Lower leg skin (tissue), 3 donors: ENCODE measurements around the gene CNDP2.

ENCODE experiments used
- POLR2A ChIP-seq, 2 donors: fragments of 450-650 bp; IDR thresholded peaks; one replicate each; pipeline ENCODE4 v1.6.1; 2016 to 2017; ENCODE audit warnings: antibody characterized with exemption in 2 of 2, mild to moderate bottlenecking in 1 of 2, moderate library complexity in 1 of 2
- TF ChIP-seq, protein P1 (sequence below), 3 donors: fragments of 450-650 bp; IDR thresholded peaks; one replicate each; pipeline ENCODE4 v1.5.1; 2016; ENCODE audit warnings: antibody characterized with exemption in 3 of 3, mild to moderate bottlenecking in 3 of 3, moderate library complexity in 2 of 3

DNA sequence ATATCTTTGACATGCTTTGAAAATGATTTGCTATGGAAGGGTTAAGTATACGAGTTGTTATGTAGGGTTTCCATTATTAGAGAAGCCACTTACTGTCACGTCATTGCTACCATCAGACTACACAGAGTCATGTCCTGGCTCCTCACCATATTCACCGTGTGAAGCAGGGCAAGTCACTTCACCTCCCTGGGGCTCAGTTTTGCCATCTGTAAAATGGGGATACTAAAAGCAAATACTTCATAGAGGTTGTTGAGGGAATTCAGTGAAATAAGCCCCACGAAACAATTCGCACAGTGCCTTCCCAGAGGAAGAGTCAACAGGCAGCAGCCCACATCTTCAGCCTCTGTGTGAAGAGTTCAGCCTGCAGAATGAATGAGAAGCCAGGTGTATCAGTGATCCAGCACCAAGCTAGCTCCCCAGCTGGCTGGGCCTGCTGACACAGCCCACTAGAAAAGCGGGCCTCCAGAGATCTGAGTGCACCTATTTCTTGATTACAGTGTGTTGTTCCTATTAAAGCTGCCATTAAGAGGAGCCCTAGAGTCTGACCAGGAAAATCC is 42.4 kb upstream of the CNDP2 start:
- TF ChIP-seq POLR2A (IDR thresholded peaks at IDR 0.05) = no peak
- TF ChIP-seq, protein P1, sequence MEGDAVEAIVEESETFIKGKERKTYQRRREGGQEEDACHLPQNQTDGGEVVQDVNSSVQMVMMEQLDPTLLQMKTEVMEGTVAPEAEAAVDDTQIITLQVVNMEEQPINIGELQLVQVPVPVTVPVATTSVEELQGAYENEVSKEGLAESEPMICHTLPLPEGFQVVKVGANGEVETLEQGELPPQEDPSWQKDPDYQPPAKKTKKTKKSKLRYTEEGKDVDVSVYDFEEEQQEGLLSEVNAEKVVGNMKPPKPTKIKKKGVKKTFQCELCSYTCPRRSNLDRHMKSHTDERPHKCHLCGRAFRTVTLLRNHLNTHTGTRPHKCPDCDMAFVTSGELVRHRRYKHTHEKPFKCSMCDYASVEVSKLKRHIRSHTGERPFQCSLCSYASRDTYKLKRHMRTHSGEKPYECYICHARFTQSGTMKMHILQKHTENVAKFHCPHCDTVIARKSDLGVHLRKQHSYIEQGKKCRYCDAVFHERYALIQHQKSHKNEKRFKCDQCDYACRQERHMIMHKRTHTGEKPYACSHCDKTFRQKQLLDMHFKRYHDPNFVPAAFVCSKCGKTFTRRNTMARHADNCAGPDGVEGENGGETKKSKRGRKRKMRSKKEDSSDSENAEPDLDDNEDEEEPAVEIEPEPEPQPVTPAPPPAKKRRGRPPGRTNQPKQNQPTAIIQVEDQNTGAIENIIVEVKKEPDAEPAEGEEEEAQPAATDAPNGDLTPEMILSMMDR (IDR thresholded peaks at IDR 0.05) = no peak
